Pancreas (tissue), 10 donors: ENCODE measurements around the gene FBXO39. TPM values are rescaled to one million over a fixed set of nuclear protein-coding genes. Genes with fewer than 3 reads are reported as not detected.
"Not testable (repeated sequence)": the region's sequence is repeated elsewhere in the genome, so short reads cannot be mapped to it uniquely, and the experiment has no call there.

Experiments used
- ATAC-seq, 4 donors: fragments of 200-7000 bp; cut with Tn5 transposase; one replicate each; pipeline versions ENCODE4 v1.8.0 to v1.9.1; 2020; ENCODE audit warnings: mild to moderate bottlenecking in 4 of 4, moderate library complexity in 4 of 4
- DNase-seq, 6 donors: peaks; one replicate each; pipeline ENCODE4 v3.0.0-alpha.2; 2020
- FAIRE-seq: peaks from 2 replicates; lab custom pipeline; 2012; peaks lifted over from hg19 to GRCh38; lab: Jason Lieb, UNC
- H3K27ac ChIP-seq, 4 donors: fragments of 200-600 bp; sonication (generic); 1 replicate in 3 of 4; 2 replicates in 1 of 4; pipeline versions ENCODE4 v1.5.0 to v1.8.0; 2020
- H3K27me3 ChIP-seq, 4 donors: fragments of 200-600 bp; one replicate each; pipeline ENCODE4 v1.8.0; 2021
- H3K36me3 ChIP-seq, 3 donors: fragments of 200-600 bp; sonication (generic) in 1 of 3; one replicate each; pipeline versions ENCODE4 v1.5.0 to v1.8.0; 2020 to 2021
- H3K4me1 ChIP-seq, 3 donors: fragments of 200-600 bp; one replicate each; pipeline ENCODE4 v1.8.0; 2021
- H3K4me3 ChIP-seq, 4 donors: fragments of 200-600 bp; sonication (generic) in 2 of 4; one replicate each; pipeline versions ENCODE4 v1.5.0 to v1.8.0; 2020 to 2021
- H3K9me3 ChIP-seq, 4 donors: fragments of 200-600 bp; one replicate each; pipeline ENCODE4 v1.8.0; 2021
- whole genome bisulfite sequencing, 2 donors: extraction: QIAGEN DNeasy Blood & Tissue Kit; methylation state at CpG; one replicate each; pipeline ENCODE4 v1.1.7; 2013; 5-methylcytosine and 5-hydroxymethylcytosine counted together
- intact Hi-C, 3 donors: fragments of 100-400 bp; cut with DNase I; formaldehyde crosslinking; loops; one replicate each; pipeline versions ENCODE4 v1.11.1 to v1.14.2; 2022
- polyA plus RNA-seq, 2 donors: library from polyadenylated mRNA; stranded (reverse); fragments of 200-250 nt; gene quantifications; one replicate each; pipeline ENCODE4 v1.2.3, GENCODE V29; 2013
- total RNA-seq, 6 donors: library from RNA; stranded (reverse); fragmentation: NEBNext Ultra II Directional in 4 of 6; extraction: Animal tissue kit (Norgen Biotek cat#: 25700) in 4 of 6; gene quantifications; one replicate each; pipeline versions ENCODE4 v1.2.1 to v1.2.4, GENCODE V29; 2021 to 2023
- TF ChIP-seq, protein P1 (sequence below), 4 donors: fragments of 200-600 bp; sonication (generic) in 3 of 4; IDR thresholded peaks; one replicate each; pipeline versions ENCODE4 v1.5.0 to v1.8.0; 2021; ENCODE audit warnings: antibody characterized with exemption in 4 of 4
- donor health status: healthy with polysubstance abuse.
- donor health status: DM: no; HTN: no; CAD: no; lungs with moderate emphysema.
- donor health status: DM: no; HTN: no; CAD: no.
- donor health status: control.
- donor health status: control.
- donor health status: Bipolar disorder and iron deficiency.
- donor health status: DM: yes; HTN: yes; CAD: no.
- donor health status: DM: no; HTN: no; CAD: no.
- donor health status: DM: no; HTN: no; CAD: no.
- donor health status: DM: yes; HTN: yes; CAD: no.

Gene FBXO39
- total and polyA plus RNA-seq, 8 donors, result 0.21 to 0.28 TPM; not detected in 6

GRCh38 chr17:6800422-6801027 is 24.5 kb downstream of the FBXO39 start:
- H3K4me3 ChIP-seq, result no peak overlapping the region
- FAIRE-seq (no peak), DNase-seq (no peak), ATAC-seq (no peak)
- WGBS, 2 donors, result 82 to 83% methylated on average over 13 of the region's 13 CpGs
- no peaks in the 10 kb centered on the region for H3K36me3 ChIP-seq
- no peaks in the 10 kb centered on the region for H3K9me3 ChIP-seq
- intact Hi-C loops, result no loop called here
- no peaks in the 10 kb centered on the region for H3K4me1 ChIP-seq
- TF ChIP-seq, protein P1, sequence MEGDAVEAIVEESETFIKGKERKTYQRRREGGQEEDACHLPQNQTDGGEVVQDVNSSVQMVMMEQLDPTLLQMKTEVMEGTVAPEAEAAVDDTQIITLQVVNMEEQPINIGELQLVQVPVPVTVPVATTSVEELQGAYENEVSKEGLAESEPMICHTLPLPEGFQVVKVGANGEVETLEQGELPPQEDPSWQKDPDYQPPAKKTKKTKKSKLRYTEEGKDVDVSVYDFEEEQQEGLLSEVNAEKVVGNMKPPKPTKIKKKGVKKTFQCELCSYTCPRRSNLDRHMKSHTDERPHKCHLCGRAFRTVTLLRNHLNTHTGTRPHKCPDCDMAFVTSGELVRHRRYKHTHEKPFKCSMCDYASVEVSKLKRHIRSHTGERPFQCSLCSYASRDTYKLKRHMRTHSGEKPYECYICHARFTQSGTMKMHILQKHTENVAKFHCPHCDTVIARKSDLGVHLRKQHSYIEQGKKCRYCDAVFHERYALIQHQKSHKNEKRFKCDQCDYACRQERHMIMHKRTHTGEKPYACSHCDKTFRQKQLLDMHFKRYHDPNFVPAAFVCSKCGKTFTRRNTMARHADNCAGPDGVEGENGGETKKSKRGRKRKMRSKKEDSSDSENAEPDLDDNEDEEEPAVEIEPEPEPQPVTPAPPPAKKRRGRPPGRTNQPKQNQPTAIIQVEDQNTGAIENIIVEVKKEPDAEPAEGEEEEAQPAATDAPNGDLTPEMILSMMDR (IDR thresholded peaks at IDR 0.05), result peak in 1 of 4 donors; percentile 9
- no peaks in the 10 kb centered on the region for H3K27me3 ChIP-seq
- H3K27ac ChIP-seq, result no peak overlapping the region

GRCh38 chr17:6811510-6811909 is 35.5 kb downstream of the FBXO39 start:
- WGBS, 2 donors, result 74 to 80% methylated on average over 9 of the region's 9 CpGs
- Histone ChIP-seq H3K27ac (no peak overlapping the region), H3K4me1 (no peaks in the 10 kb centered on the region), H3K4me3 (no peak overlapping the region), H3K27me3 (no peaks in the 10 kb centered on the region), H3K36me3 (no peaks in the 10 kb centered on the region), H3K9me3 (no peaks in the 10 kb centered on the region)
- ATAC-seq, result no peak
- no peak for FAIRE-seq
- no peak for DNase-seq
- intact Hi-C loops, result no loop called here
- TF ChIP-seq, protein P1 (IDR thresholded peaks at IDR 0.05), result no peak

- no peaks in the 10 kb centered on the region for H3K36me3 ChIP-seq
- no peaks in the 10 kb centered on the region for H3K4me1 ChIP-seq
- TF ChIP-seq, protein P1 (IDR thresholded peaks at IDR 0.05), result no peak
- no peak for DNase-seq
- FAIRE-seq, result no peak
- H3K9me3 ChIP-seq, result no peaks in the 10 kb centered on the region
- WGBS, 2 donors, result 56 to 60% methylated on average over 9 of the region's 9 CpGs
- intact Hi-C loops, result no loop called here
- H3K4me3 ChIP-seq, result no peak overlapping the region
- H3K27ac ChIP-seq, result no peak overlapping the region
- H3K27me3 ChIP-seq, result no peaks in the 10 kb centered on the region
- ATAC-seq, result no peak
Measured at GRCh38 chr17:6812295-6812694, 36.3 kb downstream of the FBXO39 start.

DNA sequence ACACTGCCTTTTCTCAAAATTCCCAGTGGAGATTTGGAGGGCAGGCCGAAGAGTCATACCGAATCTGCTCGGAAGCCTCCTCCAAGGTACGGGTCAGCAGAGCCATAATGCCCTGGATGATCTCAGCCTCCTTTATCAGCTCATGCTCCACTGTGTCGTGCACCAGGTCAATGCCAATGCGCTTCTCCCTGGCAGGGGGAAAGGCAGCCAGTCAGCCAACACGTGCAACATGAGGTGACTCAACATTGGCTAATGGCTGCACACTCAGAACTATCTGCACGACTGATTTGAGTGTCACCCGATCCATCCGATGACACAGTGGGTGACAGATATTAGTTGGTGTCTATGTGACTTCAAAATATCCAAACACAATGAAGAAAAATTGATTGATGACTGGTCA is 39.8 kb downstream of the FBXO39 start:
- 73 to 77% methylated on average over 10 of the region's 10 CpGs for WGBS, 2 donors
- TF ChIP-seq, protein P1 (IDR thresholded peaks at IDR 0.05), result no peak
- DNase-seq (no peak), ATAC-seq (no peak), FAIRE-seq (no peak)
- Histone ChIP-seq H3K4me3 (no peak overlapping the region), H3K36me3 (no peaks in the 10 kb centered on the region), H3K9me3 (no peaks in the 10 kb centered on the region), H3K27ac (no peak overlapping the region), H3K4me1 (no peaks in the 10 kb centered on the region), H3K27me3 (no peaks in the 10 kb centered on the region)
- intact Hi-C loops, result no loop called here

GRCh38 chr17:6816368-6816767 is 40.4 kb downstream of the FBXO39 start:
- H3K4me1 ChIP-seq, DNase-seq, H3K4me3 ChIP-seq, H3K36me3 ChIP-seq, intact Hi-C loops, H3K27me3 ChIP-seq, H3K27ac ChIP-seq, H3K9me3 ChIP-seq, FAIRE-seq, ATAC-seq: not testable (repeated sequence)
- 70 to 82% methylated on average over 3 of the region's 3 CpGs for WGBS, 2 donors
